Activated naive CD4-positive, alpha-beta T cell treated with anti-CD3 and anti-CD28 coated beads for 36 hours (primary cell): ENCODE results near the gene ZFR2. TPM values are rescaled to one million over a fixed set of nuclear protein-coding genes. Genes with fewer than 3 reads are reported as not detected.
"Not testable (repeated sequence)": the region's sequence is repeated elsewhere in the genome, so short reads cannot be mapped to it uniquely, and the experiment has no call there.

Experiments used
- CTCF ChIA-PET: fragments of 350-600 bp; sonication (Branson Sonifier 250); formaldehyde crosslinking; loops from one replicate; lab custom pipeline; 2021; ENCODE audit warnings: antibody characterized with exemption; lab: Charles Lee
- DNase-seq: peaks from one replicate; pipeline ENCODE4 v3.0.0-alpha.2; 2020
- H3K27ac Mint-ChIP-seq: one replicate; pipeline ENCODE4 v1.8.0; 2021; ENCODE audit warnings: mild to moderate bottlenecking, mixed read lengths
- H3K27me3 Mint-ChIP-seq: one replicate; pipeline ENCODE4 v1.8.0; 2021; ENCODE audit warnings: low read depth, mixed read lengths
- H3K36me3 Mint-ChIP-seq: one replicate; pipeline ENCODE4 v1.8.0; 2021; ENCODE audit warnings: low read depth, mixed read lengths
- H3K4me1 Mint-ChIP-seq: one replicate; pipeline ENCODE4 v1.8.0; 2021; ENCODE audit warnings: low read depth, mixed read lengths
- H3K4me3 Mint-ChIP-seq: one replicate; pipeline ENCODE4 v1.8.0; 2021; ENCODE audit warnings: mild to moderate bottlenecking, moderate library complexity, mixed read lengths
- H3K9me3 Mint-ChIP-seq: one replicate; pipeline ENCODE4 v1.8.0; 2021; ENCODE audit warnings: mixed read lengths
- intact Hi-C: fragments of 100-400 bp; cut with micrococcal nuclease; formaldehyde crosslinking; loops from one replicate; pipeline ENCODE4 v1.15.1; 2023
- total RNA-seq, 2 experiments: library from RNA; stranded (reverse); gene quantifications; one replicate each; pipeline ENCODE4 v1.2.3, GENCODE V29; 2021

ZFR2 gene
- total RNA-seq, 2 experiments from 2014 or later: 0.27 TPM; not detected in 1

- intact Hi-C loops, H3K4me3 Mint-ChIP-seq, H3K27me3 Mint-ChIP-seq, DNase-seq, H3K36me3 Mint-ChIP-seq, H3K27ac Mint-ChIP-seq, H3K4me1 Mint-ChIP-seq, H3K9me3 Mint-ChIP-seq: not testable (repeated sequence)
- CTCF ChIA-PET: interaction anchor here (0.7 kb wide), 2 partner anchors 30 to 362 kb away, joined by 3 read pairs; no protein-coding TSS in a partner anchor
These were observed 26.1 kb upstream of the ZFR2 start for GRCh38 chr19:3894959-3895358.

GRCh38 chr19:3893509-3894179, 24.8 kb upstream of the ZFR2 start:
- no peak for DNase-seq
- Mint-ChIP-seq H3K27ac (no peak overlapping the region), H3K4me3 (no peak overlapping the region), H3K4me1 (no peaks in the 10 kb centered on the region), H3K36me3 (no peaks in the 10 kb centered on the region), H3K9me3 (no peaks in the 10 kb centered on the region), H3K27me3 (no peaks in the 10 kb centered on the region)
- CTCF ChIA-PET: interaction anchor here (0.7 kb wide), 1 partner anchor 1257 kb away, joined by 6 read pairs; no protein-coding TSS in a partner anchor
- intact Hi-C loops: no loop called here

DNA sequence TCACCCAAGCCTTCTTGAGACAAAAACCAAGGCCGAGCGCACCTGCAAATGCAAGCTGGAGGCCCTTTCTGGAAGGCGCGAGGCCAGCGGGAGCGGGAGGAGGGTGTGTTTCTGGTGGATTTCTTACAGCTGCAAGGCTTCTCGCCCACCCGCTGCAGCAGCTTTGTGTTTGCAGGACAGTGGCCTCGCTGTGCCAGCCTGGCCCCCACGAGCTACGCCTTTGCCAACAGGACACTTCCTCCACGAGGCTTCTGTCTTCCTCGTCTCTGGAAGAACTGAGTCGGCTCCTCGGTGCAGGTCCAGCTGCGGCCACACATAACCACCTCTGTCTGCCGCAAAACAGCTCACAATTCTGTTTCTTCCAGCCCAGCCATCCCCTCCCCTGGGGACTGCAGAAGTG, 21.8 kb upstream of the ZFR2 start:
- Mint-ChIP-seq H3K4me1 (no peaks in the 10 kb centered on the region), H3K36me3 (no peaks in the 10 kb centered on the region), H3K27me3 (no peaks in the 10 kb centered on the region), H3K27ac (no peak overlapping the region), H3K9me3 (no peaks in the 10 kb centered on the region), H3K4me3 (no peak overlapping the region)
- intact Hi-C loops: no loop called here
- CTCF ChIA-PET: interaction anchor here (0.6 to 1.1 kb wide), 3 partner anchors 97 to 1273 kb away, joined by 3 to 4 read pairs (median 3); no protein-coding TSS in a partner anchor
- DNase-seq: no peak

- Mint-ChIP-seq H3K9me3 (no peaks in the 10 kb centered on the region), H3K27me3 (peaks cover 37% of the 10 kb centered on the region), H3K36me3 (no peaks in the 10 kb centered on the region), H3K4me3 (no peak overlapping the region), H3K4me1 (peaks cover 12% of the 10 kb centered on the region), H3K27ac (no peak overlapping the region)
- CTCF ChIA-PET: no interaction called here
- intact Hi-C loops: no loop called here
- no peak for DNase-seq
These were observed 13.2 kb upstream of the ZFR2 start for GRCh38 chr19:3882041-3882384.

DNA sequence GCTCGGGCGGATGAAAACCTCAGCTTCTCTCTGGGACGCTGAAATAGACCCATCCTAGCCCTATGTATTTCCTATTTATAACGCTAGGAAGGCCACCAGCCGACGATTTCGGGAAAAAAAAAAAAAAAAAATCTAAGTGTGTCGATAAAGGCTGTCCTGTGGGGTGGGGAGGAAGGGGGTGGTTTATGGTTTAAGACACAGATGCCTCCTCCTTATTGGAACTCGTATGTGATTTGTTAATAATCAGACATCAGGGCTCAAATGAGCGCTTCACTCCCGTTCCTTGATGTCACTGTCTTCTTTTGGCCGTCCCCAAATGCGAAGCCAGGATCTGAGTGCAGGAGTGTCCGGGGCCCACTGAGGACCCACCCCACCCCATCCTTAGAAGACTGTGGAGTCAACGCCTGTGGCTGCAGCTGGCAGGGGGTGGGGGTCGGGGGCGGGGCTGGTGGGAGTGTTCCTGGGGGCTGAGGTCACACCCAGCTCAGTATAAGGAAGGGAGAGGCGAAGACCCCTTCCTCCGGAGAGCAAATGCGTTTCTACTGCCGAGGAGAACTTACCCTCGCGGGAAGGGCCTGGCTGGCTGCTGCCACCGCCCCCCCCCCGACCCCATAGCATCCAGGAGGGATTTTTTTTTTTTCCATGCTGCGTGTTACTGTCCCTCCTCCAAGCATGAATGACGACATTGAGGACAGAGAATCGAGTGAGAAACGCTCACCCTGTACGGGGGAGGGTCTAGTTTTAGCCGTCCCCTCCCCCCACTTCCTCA, 12.6 kb upstream of the ZFR2 start:
- H3K27me3 Mint-ChIP-seq: peaks cover 40% of the 10 kb centered on the region

GRCh38 chr19:3880471-3881271, 11.8 kb upstream of the ZFR2 start, which contains the start of gene ATCAY:
Gene ATCAY, plus strand, starts transcription at chr19:3880685. Its CDS starts 5,083 bp downstream, at chr19:3885768.
- intact Hi-C loops: no loop called here
- Mint-ChIP-seq H3K27me3 (peaks cover 40% of the 10 kb centered on the region), H3K36me3 (no peaks in the 10 kb centered on the region), H3K4me3 (no peak within 1 kb of the TSS), H3K4me1 (peaks cover 12% of the 10 kb centered on the region), H3K27ac (no peak within 1 kb of the TSS), H3K9me3 (no peaks in the 10 kb centered on the region)
- DNase-seq: no peak
- CTCF ChIA-PET: no interaction called here

More for the DNA sequence above, 12.6 kb upstream of the ZFR2 start:
- no peaks in the 10 kb centered on the region for H3K36me3 Mint-ChIP-seq
- H3K27ac Mint-ChIP-seq: no peak overlapping the region
- no peak for DNase-seq
- peaks cover 12% of the 10 kb centered on the region for H3K4me1 Mint-ChIP-seq
- H3K9me3 Mint-ChIP-seq: no peaks in the 10 kb centered on the region
- no peak overlapping the region for H3K4me3 Mint-ChIP-seq
- CTCF ChIA-PET: no interaction called here
- intact Hi-C loops: no loop called here

GRCh38 chr19:3879656-3880055, 10.8 kb upstream of the ZFR2 start:
- peak; percentile 10 for DNase-seq
- H3K36me3 Mint-ChIP-seq: no peaks in the 10 kb centered on the region
- no peaks in the 10 kb centered on the region for H3K9me3 Mint-ChIP-seq
- H3K27me3 Mint-ChIP-seq: peaks cover 40% of the 10 kb centered on the region
- CTCF ChIA-PET: no interaction called here
- H3K27ac Mint-ChIP-seq: no peak overlapping the region
- intact Hi-C loops: no loop called here
- H3K4me3 Mint-ChIP-seq: no peak overlapping the region
- peaks cover 12% of the 10 kb centered on the region for H3K4me1 Mint-ChIP-seq

DNA sequence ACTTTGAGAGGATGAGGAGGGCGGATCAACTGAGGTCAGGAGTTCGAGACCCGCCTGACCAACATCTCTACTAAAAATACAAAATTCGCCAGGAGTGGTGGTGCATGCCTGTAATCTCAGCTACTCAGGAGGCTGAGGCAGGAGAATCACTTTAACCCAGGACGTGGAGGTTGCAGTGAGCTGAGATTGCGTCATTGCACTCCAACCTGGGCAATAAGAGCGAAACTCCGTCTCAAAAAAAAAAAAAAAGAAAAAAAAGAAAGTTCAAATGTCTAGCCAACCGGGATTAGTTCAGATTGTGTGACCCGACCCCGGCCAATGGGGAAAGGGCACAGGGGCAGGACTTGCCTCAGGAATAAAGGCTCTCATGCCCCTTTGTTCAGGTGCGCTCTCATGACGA, 5.9 kb upstream of the ZFR2 start:
- H3K4me3 Mint-ChIP-seq, H3K9me3 Mint-ChIP-seq, H3K27ac Mint-ChIP-seq, DNase-seq, H3K4me1 Mint-ChIP-seq, intact Hi-C loops, H3K36me3 Mint-ChIP-seq: not testable (repeated sequence)
- H3K27me3 Mint-ChIP-seq: peaks cover 25% of the 10 kb centered on the region
- CTCF ChIA-PET: interaction anchor here (0.6 to 0.7 kb wide), 2 partner anchors 13 to 290 kb away, joined by 3 read pairs; no protein-coding TSS in a partner anchor

- Mint-ChIP-seq H3K36me3 (peaks cover 1% of the 10 kb centered on the region), H3K4me3 (no peak overlapping the region), H3K9me3 (no peaks in the 10 kb centered on the region), H3K4me1 (peaks cover 7% of the 10 kb centered on the region), H3K27me3 (peaks cover 27% of the 10 kb centered on the region), H3K27ac (no peak overlapping the region)
- no peak for DNase-seq
- CTCF ChIA-PET: interaction anchor here (0.7 kb wide), 1 partner anchor 60 kb away, joined by 3 read pairs; no protein-coding TSS in a partner anchor
- intact Hi-C loops: no loop called here
These were observed 4.3 kb upstream of the ZFR2 start for GRCh38 chr19:3873151-3873550.

- Mint-ChIP-seq H3K9me3 (no peaks in the 10 kb centered on the region), H3K27me3 (peaks cover 36% of the 10 kb centered on the region), H3K4me3 (no peak overlapping the region), H3K4me1 (peaks cover 7% of the 10 kb centered on the region), H3K27ac (no peak overlapping the region), H3K36me3 (peaks cover 1% of the 10 kb centered on the region)
- intact Hi-C loops: no loop called here
- CTCF ChIA-PET: no interaction called here
- DNase-seq: no peak
These were observed 668 bp downstream of the ZFR2 start for GRCh38 chr19:3867971-3868769.

- Mint-ChIP-seq H3K27me3 (peaks cover 32% of the 10 kb centered on the region), H3K4me1 (peaks cover 7% of the 10 kb centered on the region), H3K4me3 (no peak overlapping the region), H3K9me3 (no peaks in the 10 kb centered on the region), H3K27ac (no peak overlapping the region), H3K36me3 (peaks cover 1% of the 10 kb centered on the region)
- CTCF ChIA-PET: no interaction called here
- no peak for DNase-seq
- intact Hi-C loops: no loop called here
These were observed 1.8 kb downstream of the ZFR2 start for GRCh38 chr19:3866910-3867638.
